K562 (cell line): ENCODE data around the gene SULT2B1. TPM values are rescaled to one million over a fixed set of nuclear protein-coding genes. Genes with fewer than 3 reads are reported as not detected.

Experiments
- BHLHE40 ChIP-seq: IDR thresholded peaks from 2 replicates; pipeline ENCODE4 v1.6.1; 2011; ENCODE audit warnings: low read length, improper control_type of control experiment
- C11orf30 ChIP-seq: fragments of 450-650 bp; IDR thresholded peaks from 2 replicates; pipeline ENCODE4 v1.6.1; 2016; ENCODE audit warnings: low read depth, mild to moderate bottlenecking
- CBFA2T3 ChIP-seq: fragments of 450-650 bp; IDR thresholded peaks from 2 replicates; pipeline ENCODE4 v1.6.1; 2017
- CBX2 ChIP-seq: fragments of 200-600 bp; sonication (generic); IDR thresholded peaks from one replicate; pipeline ENCODE4 v1.6.1; 2012; ENCODE audit warnings: mild to moderate bottlenecking, low read length, inconsistent platforms; ENCODE audit not compliant: insufficient read depth, poor library complexity, severe bottlenecking
- CBX5 ChIP-seq: IDR thresholded peaks from 2 replicates; pipeline ENCODE4 v1.6.1; 2014; ENCODE audit warnings: low read depth, borderline replicate concordance
- DNMT1 ChIP-seq: fragments of 450-650 bp; IDR thresholded peaks from 2 replicates; pipeline ENCODE4 v1.6.1; 2016; ENCODE audit warnings: antibody characterized with exemption, mild to moderate bottlenecking
- FOXK1 ChIP-seq: sonication (generic); formaldehyde crosslinking; IDR thresholded peaks from 2 replicates; pipeline ENCODE4 v1.8.0; 2022; ENCODE audit warnings: missing genetic modification reagents, mild to moderate bottlenecking, borderline replicate concordance
- HNRNPLL ChIP-seq: fragments of 200-400 bp; formaldehyde crosslinking; IDR thresholded peaks from 2 replicates; pipeline ENCODE4 v1.6.1; 2017; ENCODE audit warnings: low read length, low read depth, mild to moderate bottlenecking; ENCODE audit not compliant: poor library complexity, severe bottlenecking
- KAT7 ChIP-seq: sonication (generic); formaldehyde crosslinking; IDR thresholded peaks from 2 replicates; pipeline ENCODE4 v1.8.0; 2022; ENCODE audit warnings: missing genetic modification reagents, mild to moderate bottlenecking, borderline replicate concordance
- KDM5B ChIP-seq: fragments of 200-600 bp; sonication (generic); IDR thresholded peaks from 2 replicates; pipeline ENCODE4 v1.6.1; 2012; ENCODE audit warnings: low read depth, mild to moderate bottlenecking, moderate library complexity, low read length, control low read depth, inconsistent platforms; ENCODE audit not compliant: insufficient replicate concordance
- MEIS2 ChIP-seq: fragments of 450-650 bp; IDR thresholded peaks from 2 replicates; pipeline ENCODE4 v1.6.1; 2014; ENCODE audit warnings: mild to moderate bottlenecking; ENCODE audit not compliant: partially characterized antibody
- NFIC ChIP-seq: fragments of 450-650 bp; IDR thresholded peaks from 2 replicates; pipeline ENCODE4 v1.6.1; 2017; ENCODE audit warnings: mild to moderate bottlenecking, inconsistent platforms
- NFRKB ChIP-seq: fragments of 450-650 bp; IDR thresholded peaks from 2 replicates; pipeline ENCODE4 v1.6.1; 2016; ENCODE audit warnings: low read depth
- OTX1 ChIP-seq: fragments of 450-650 bp; formaldehyde crosslinking; IDR thresholded peaks from 2 replicates; pipeline ENCODE4 v1.4.0; 2022; ENCODE audit warnings: mild to moderate bottlenecking
- PPARD ChIP-seq: fragments of 250-450 bp; sonication (Bioruptor Pico); IDR thresholded peaks from 2 replicates; pipeline ENCODE4 v1.8.0; 2022; ENCODE audit warnings: inconsistent platforms, mild to moderate bottlenecking, moderate library complexity
- RBM39 ChIP-seq: fragments of 200-400 bp; formaldehyde crosslinking; optimal IDR thresholded peaks from 2 replicates; pipeline ENCODE3; 2018; ENCODE audit warnings: low read depth, low read length
- RCOR1 ChIP-seq, 2 experiments: IDR thresholded peaks; 2 replicates each; pipeline ENCODE4 v1.6.1; 2012; ENCODE audit warnings: low read depth in 2 of 2, low read length in 2 of 2, borderline replicate concordance in 1 of 2, improper control_type of control experiment in 1 of 2
- SIN3B ChIP-seq: fragments of 450-650 bp; IDR thresholded peaks from 2 replicates; pipeline ENCODE4 v1.6.1; 2017; ENCODE audit warnings: low read depth, mild to moderate bottlenecking, moderate library complexity
- SMAD2 ChIP-seq: fragments of 150-350 bp; IDR thresholded peaks from 2 replicates; pipeline ENCODE4 v1.6.1; 2014; ENCODE audit warnings: low read depth, mild to moderate bottlenecking, low read length
- SMAD4 ChIP-seq: fragments of 250-450 bp; sonication (Bioruptor Pico); conservative IDR thresholded peaks from 2 replicates; pipeline ENCODE4 v1.8.0; 2021; ENCODE audit warnings: inconsistent platforms, mild to moderate bottlenecking, moderate library complexity
- SNIP1 ChIP-seq: fragments of 450-650 bp; IDR thresholded peaks from 2 replicates; pipeline ENCODE4 v1.7.1; 2017; ENCODE audit warnings: low read depth, mild to moderate bottlenecking
- TAF7 ChIP-seq: fragments of 450-650 bp; IDR thresholded peaks from 2 replicates; pipeline ENCODE4 v1.6.1; 2016; ENCODE audit warnings: missing genetic modification characterization, missing compliant biosample characterization
- TCF7L2 ChIP-seq: fragments of 150-350 bp; IDR thresholded peaks from 2 replicates; pipeline ENCODE4 v1.6.1; 2016; ENCODE audit warnings: low read depth, mild to moderate bottlenecking, low read length, moderate library complexity
- ZNF134 ChIP-seq: fragments of 250-450 bp; sonication (Bioruptor Pico); conservative IDR thresholded peaks from 2 replicates; pipeline ENCODE4 v1.4.0; 2020
- ZNF780A ChIP-seq: fragments of 250-450 bp; sonication (Bioruptor Pico); IDR thresholded peaks from 2 replicates; pipeline ENCODE4 v1.5.0; 2021; ENCODE audit warnings: mild to moderate bottlenecking
- ZNF785 ChIP-seq: fragments of 250-450 bp; sonication (Bioruptor Pico); IDR thresholded peaks from 2 replicates; pipeline ENCODE4 v1.4.0; 2020; ENCODE audit warnings: mild to moderate bottlenecking
- polyA plus RNA-seq, 8 experiments: library from polyadenylated mRNA; depleted of rRNA in 4 of 8; stranded (reverse) in 5 of 8; unstranded in 3 of 8; fragments of >200 nt; fragmentation: Nextera tagmentation in 2 of 8; fragmentation: Illumina TruSeq in 1 of 8; extraction: Ambion mirVana in 2 of 8; extraction: Trizol in 1 of 8; gene quantifications; 2 replicates each; pipeline versions ENCODE4 v1.2.1 to v1.2.3, GENCODE V29; 2011 to 2014; ENCODE audit warnings: inconsistent platforms in 1 of 8, missing spikeins in 1 of 8
- total RNA-seq, 7 experiments: library from RNA; depleted of rRNA in 6 of 7; stranded (reverse); fragments of >200 nt in 6 of 7; fragmentation: Illumina TruSeq in 2 of 7; extraction: Trizol in 2 of 7; gene quantifications; 2 replicates each; pipeline versions ENCODE4 v1.2.1 to v1.2.3, GENCODE V29; 2011 to 2021; ENCODE audit warnings: low replicate concordance in 1 of 7
- TF ChIP-seq, protein P1 (sequence below): fragments of 450-650 bp; IDR thresholded peaks from 2 replicates; pipeline ENCODE4 v1.6.1; 2018; ENCODE audit not compliant: partially characterized antibody

SULT2B1 gene
- total and polyA plus RNA-seq, 9 of the 15 experiments (the other 6 are each of a cell fraction or from before 2014, with no cell fraction given): 0.09 to 0.62 (median 0.22) TPM; not detected in 2

DNA sequence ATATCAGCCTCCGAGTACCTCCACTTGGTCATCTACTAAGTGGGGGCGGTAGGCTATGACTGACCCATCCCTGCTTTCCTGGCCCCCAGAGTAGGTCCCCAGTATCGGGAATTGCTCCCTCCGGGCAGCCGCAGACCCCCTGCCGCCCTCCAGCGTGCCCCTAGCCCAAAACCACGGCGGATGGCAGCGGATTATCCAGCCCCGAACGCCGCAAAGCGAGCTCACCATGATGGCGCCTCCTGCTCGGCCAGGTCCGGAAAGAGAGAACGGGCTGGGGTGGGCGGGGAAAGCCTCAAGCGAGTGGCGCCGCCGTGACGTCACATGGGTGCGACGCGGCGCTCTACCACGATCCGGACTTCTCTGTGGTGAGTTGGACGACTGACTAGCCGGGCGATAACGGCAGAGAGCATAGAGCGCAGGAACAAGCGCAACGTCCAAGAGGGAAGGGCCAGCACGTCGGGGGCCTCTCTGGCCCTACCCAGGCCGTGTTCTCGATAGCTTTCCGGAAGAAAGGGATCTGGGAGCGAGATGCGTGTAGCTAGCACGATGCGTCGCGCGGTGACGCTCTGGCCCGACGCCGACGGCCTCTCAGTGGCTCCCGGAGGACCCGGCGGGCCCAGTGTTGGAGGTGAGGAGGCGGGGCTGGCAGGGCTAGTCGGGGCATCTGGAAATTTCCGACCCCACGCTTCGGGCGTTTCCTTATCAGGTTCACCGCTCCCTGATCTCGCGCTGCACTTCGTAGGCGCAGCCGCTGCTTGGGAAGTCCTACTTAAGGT lies 67.1 kb downstream of the SULT2B1 start, which contains the start of the genes RPL18 and SPHK2 (continued):
- TF ChIP-seq TCF7L2 (no peak), BHLHE40 (peak; percentile 58), RBM39 (peak; percentile 93), RCOR1 (IDR thresholded peaks at IDR 0.05; ENCODE audit: borderline replicate concordance in 1 of 2, low read depth in 2 of 2, low read length in 2 of 2) (peak in 1 of 2 experiments; percentile 98; a peak in 2 of 4 replicates), TAF7 (tag) (peak; percentile 99), OTX1 (CRISPR knock-in tag) (no peak), KDM5B (peak; percentile 90), DNMT1 (no peak), CBX2 (no peak), ZNF785 (CRISPR knock-in tag) (no peak), NFRKB (peak; percentile 92), SMAD4 (peak; percentile 83), HNRNPLL (peak; percentile 90), SIN3B (peak; percentile 75), SMAD2 (no peak), KAT7 (CRISPR knock-in tag) (peak; percentile 87; the same call in 1 of the 2 replicates), CBX5 (no peak), ZNF134 (CRISPR knock-in tag) (peak; percentile 58), MEIS2 (peak; percentile 54), PPARD (no peak), CBFA2T3 (peak; percentile 17; the same call in 1 of the 2 replicates), NFIC (peak; percentile 58), ZNF780A (no peak), C11orf30 (peak; percentile 98), SNIP1 (peak; percentile 100), FOXK1 (CRISPR knock-in tag) (peak; percentile 69; the same call in 1 of the 2 replicates)
- TF ChIP-seq, protein P1, sequence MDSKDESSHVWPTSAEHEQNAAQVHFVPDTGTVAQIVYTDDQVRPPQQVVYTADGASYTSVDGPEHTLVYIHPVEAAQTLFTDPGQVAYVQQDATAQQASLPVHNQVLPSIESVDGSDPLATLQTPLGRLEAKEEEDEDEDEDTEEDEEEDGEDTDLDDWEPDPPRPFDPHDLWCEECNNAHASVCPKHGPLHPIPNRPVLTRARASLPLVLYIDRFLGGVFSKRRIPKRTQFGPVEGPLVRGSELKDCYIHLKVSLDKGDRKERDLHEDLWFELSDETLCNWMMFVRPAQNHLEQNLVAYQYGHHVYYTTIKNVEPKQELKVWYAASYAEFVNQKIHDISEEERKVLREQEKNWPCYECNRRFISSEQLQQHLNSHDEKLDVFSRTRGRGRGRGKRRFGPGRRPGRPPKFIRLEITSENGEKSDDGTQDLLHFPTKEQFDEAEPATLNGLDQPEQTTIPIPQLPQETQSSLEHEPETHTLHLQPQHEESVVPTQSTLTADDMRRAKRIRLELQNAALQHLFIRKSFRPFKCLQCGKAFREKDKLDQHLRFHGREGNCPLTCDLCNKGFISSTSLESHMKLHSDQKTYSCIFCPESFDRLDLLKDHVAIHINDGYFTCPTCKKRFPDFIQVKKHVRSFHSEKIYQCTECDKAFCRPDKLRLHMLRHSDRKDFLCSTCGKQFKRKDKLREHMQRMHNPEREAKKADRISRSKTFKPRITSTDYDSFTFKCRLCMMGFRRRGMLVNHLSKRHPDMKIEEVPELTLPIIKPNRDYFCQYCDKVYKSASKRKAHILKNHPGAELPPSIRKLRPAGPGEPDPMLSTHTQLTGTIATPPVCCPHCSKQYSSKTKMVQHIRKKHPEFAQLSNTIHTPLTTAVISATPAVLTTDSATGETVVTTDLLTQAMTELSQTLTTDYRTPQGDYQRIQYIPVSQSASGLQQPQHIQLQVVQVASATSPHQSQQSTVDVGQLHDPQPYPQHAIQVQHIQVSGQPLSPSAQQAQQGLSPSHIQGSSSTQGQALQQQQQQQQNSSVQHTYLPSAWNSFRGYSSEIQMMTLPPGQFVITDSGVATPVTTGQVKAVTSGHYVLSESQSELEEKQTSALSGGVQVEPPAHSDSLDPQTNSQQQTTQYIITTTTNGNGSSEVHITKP: peak; percentile 86
